ENCODE data around the gene P2RY11. TPM values are rescaled to one million over a fixed set of nuclear protein-coding genes. Genes with fewer than 3 reads are reported as not detected.
A peak's percentile ranks its signal among the peaks of the same experiment; 100 is the strongest.

The P2RY11 gene
- total RNA-seq, 1 experiment from 2014 or later = 60.6 TPM

DNA sequence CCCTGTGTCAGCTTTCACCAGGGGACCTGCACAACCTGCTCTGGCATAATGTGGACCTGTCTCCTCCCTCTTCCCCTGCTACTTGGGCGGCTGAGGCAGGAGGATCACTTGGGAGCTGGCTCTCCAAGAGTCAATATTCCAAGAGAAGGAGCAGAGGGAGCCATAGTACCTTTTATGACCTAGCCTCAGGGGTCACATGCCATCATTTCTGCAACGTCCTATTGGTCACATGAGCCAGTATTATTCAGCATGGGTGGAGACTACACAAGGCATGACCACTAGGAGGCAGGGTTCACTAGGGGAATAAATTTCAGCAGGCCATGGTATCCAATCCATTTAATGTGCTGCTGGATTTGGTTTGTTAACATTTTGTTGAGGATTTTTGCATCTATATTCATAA, 37.3 kb upstream of the P2RY11 start:
- Histone ChIP-seq H3K4me1 (ENCODE audit: insufficient read depth, low read length) (no peaks in the 10 kb centered on the region; the same call in 1 of the 2 replicates), H4K8ac (replicated peaks; ENCODE audit: insufficient read length, low read depth, low read length) (no peak overlapping the region), H3T11ph (ENCODE audit: low read length) (no peak overlapping the region), H3K79me1 (ENCODE audit: insufficient read depth, low read depth, low read length, poor library complexity, severe bottlenecking) (no peaks in the 10 kb centered on the region), H3K18ac (ENCODE audit: insufficient read length, low read depth, low read length) (no peak overlapping the region), H2BK15ac (ENCODE audit: low read depth, low read length) (no peak overlapping the region), H3K4ac (ENCODE audit: low read depth, low read length) (no peak overlapping the region), H4K91ac (ENCODE audit: insufficient read length, low read depth, low read length) (no peak overlapping the region), H3K27ac (ENCODE audit: insufficient read length, low read depth, low read length) (no peak overlapping the region), H2BK20ac (ENCODE audit: low read depth, low read length, poor library complexity, severe bottlenecking) (no peak overlapping the region), H2BK12ac (ENCODE audit: insufficient read length, low read depth, low read length) (no peak overlapping the region), H3K79me2 (ENCODE audit: insufficient read depth, low read length) (no peaks in the 10 kb centered on the region), H4K20me1 (ENCODE audit: control insufficient read depth, insufficient read depth, insufficient read length) (no peaks in the 10 kb centered on the region), H4K5ac (ENCODE audit: insufficient read length, low read depth, low read length) (no peak overlapping the region), H3K23me2 (ENCODE audit: insufficient read length, low read depth, low read length, poor library complexity, severe bottlenecking) (no peaks in the 10 kb centered on the region), H3K27me3 (ENCODE audit: insufficient read depth, low read length) (no peaks in the 10 kb centered on the region; the same call in 1 of the 2 replicates), H2AFZ (ENCODE audit: low read length) (no peak overlapping the region), H3K9ac (ENCODE audit: extremely low read depth, insufficient read length, low read length) (no peak overlapping the region), H3K56ac (ENCODE audit: insufficient read length, low read depth, low read length) (no peak overlapping the region), H3K9me3 (ENCODE audit: control insufficient read depth, low read depth, low read length) (no peaks in the 10 kb centered on the region), H2AK5ac (ENCODE audit: insufficient read length, low read length) (no peak overlapping the region), H2BK5ac (ENCODE audit: insufficient read length, low read length) (no peak overlapping the region), H2BK120ac (ENCODE audit: low read depth, low read length, poor library complexity, severe bottlenecking) (no peak overlapping the region), H3K14ac (ENCODE audit: insufficient read depth, low read length) (no peak overlapping the region), H3K23ac (ENCODE audit: insufficient read length, low read depth, low read length) (no peak overlapping the region), H3K4me2 (ENCODE audit: insufficient read depth, insufficient read length, low read length) (no peak overlapping the region)
- H3K27me3 Mint-ChIP-seq (ENCODE audit: low read depth) = peaks cover 42% of the 10 kb centered on the region
- peaks cover 11 to 18% of the 10 kb centered on the region in 2 experiments; a peak in 4 of 5 replicates for H3K9me3 Mint-ChIP-seq
- peaks cover 6 to 11% of the 10 kb centered on the region in 2 experiments for H3K4me1 Mint-ChIP-seq
- TF ChIP-seq, protein P1, sequence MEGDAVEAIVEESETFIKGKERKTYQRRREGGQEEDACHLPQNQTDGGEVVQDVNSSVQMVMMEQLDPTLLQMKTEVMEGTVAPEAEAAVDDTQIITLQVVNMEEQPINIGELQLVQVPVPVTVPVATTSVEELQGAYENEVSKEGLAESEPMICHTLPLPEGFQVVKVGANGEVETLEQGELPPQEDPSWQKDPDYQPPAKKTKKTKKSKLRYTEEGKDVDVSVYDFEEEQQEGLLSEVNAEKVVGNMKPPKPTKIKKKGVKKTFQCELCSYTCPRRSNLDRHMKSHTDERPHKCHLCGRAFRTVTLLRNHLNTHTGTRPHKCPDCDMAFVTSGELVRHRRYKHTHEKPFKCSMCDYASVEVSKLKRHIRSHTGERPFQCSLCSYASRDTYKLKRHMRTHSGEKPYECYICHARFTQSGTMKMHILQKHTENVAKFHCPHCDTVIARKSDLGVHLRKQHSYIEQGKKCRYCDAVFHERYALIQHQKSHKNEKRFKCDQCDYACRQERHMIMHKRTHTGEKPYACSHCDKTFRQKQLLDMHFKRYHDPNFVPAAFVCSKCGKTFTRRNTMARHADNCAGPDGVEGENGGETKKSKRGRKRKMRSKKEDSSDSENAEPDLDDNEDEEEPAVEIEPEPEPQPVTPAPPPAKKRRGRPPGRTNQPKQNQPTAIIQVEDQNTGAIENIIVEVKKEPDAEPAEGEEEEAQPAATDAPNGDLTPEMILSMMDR (conservative IDR thresholded peaks at IDR 0.05) = peak; percentile 56
- no peak overlapping the region for H3K27ac Mint-ChIP-seq
- WGBS (ENCODE audit: extremely low coverage, insufficient read length, low lambda C conversion rate) = no CpG with 5 or more reads among the region's 2 CpGs
- peaks cover 0 to 3% (median 3%) of the 10 kb centered on the region in 3 experiments; a peak in 3 of 7 replicates for H3K36me3 Mint-ChIP-seq (ENCODE audit: insufficient read depth in 1 of 3, low read depth in 3 of 3)
- no peak for DNase-seq
- no peak overlapping the region for H3K4me3 Mint-ChIP-seq
